RWPE1 (cell line): ENCODE results near the gene RXYLT1.

ENCODE experiments used
- CTCF ChIA-PET: fragments of 350-600 bp; sonication (Branson Sonifier 250); formaldehyde crosslinking; extraction: SDS; loops from one replicate; lab custom pipeline; 2021; lab: Yijun Ruan, JAX
- POLR2A ChIA-PET: fragments of 400-600 bp; formaldehyde crosslinking; extraction: SDS; loops from one replicate; lab custom pipeline; 2020; ENCODE audit warnings: antibody characterized with exemption; ENCODE audit not compliant: low non-redundant PET; lab: Yijun Ruan, JAX
- DNase-seq: peaks from one replicate; pipeline ENCODE4 v3.0.0; 2012; ENCODE audit warnings: low spot score
- H3K27ac ChIP-seq: fragments of 450-650 bp; 2 replicates; pipeline ENCODE4 v1.5.1; 2017
- TF ChIP-seq, protein P1 (sequence below): fragments of 450-650 bp; conservative IDR thresholded peaks from 2 replicates; pipeline ENCODE4 v1.5.1; 2017; ENCODE audit warnings: low read depth, mild to moderate bottlenecking

Gene RXYLT1

DNA sequence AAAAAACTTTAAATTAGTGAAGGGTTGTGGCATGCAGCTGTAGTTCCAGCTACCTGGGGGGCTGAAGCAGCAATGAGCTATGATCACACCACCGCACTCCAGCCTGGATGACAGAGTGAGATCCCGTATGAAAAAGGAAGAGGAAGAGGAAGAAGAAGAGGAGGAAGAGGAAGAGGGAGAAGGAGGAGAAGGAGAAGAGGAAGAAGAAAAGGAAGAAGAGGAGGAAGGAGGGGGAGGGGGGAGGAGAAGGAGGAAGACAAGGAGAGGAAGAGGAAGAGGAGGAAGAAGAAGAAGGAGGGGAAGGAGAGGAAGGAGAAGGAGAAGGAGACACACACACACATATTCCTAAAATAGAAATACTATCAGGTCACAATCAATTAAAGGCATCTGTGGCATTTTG lies 32.0 kb downstream of the RXYLT1 start:
- H3K27ac ChIP-seq: no peak overlapping the region
- TF ChIP-seq, protein P1, sequence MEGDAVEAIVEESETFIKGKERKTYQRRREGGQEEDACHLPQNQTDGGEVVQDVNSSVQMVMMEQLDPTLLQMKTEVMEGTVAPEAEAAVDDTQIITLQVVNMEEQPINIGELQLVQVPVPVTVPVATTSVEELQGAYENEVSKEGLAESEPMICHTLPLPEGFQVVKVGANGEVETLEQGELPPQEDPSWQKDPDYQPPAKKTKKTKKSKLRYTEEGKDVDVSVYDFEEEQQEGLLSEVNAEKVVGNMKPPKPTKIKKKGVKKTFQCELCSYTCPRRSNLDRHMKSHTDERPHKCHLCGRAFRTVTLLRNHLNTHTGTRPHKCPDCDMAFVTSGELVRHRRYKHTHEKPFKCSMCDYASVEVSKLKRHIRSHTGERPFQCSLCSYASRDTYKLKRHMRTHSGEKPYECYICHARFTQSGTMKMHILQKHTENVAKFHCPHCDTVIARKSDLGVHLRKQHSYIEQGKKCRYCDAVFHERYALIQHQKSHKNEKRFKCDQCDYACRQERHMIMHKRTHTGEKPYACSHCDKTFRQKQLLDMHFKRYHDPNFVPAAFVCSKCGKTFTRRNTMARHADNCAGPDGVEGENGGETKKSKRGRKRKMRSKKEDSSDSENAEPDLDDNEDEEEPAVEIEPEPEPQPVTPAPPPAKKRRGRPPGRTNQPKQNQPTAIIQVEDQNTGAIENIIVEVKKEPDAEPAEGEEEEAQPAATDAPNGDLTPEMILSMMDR: no peak
- no peak for DNase-seq
- POLR2A ChIA-PET: no interaction called here
- CTCF ChIA-PET: no interaction called here

DNA sequence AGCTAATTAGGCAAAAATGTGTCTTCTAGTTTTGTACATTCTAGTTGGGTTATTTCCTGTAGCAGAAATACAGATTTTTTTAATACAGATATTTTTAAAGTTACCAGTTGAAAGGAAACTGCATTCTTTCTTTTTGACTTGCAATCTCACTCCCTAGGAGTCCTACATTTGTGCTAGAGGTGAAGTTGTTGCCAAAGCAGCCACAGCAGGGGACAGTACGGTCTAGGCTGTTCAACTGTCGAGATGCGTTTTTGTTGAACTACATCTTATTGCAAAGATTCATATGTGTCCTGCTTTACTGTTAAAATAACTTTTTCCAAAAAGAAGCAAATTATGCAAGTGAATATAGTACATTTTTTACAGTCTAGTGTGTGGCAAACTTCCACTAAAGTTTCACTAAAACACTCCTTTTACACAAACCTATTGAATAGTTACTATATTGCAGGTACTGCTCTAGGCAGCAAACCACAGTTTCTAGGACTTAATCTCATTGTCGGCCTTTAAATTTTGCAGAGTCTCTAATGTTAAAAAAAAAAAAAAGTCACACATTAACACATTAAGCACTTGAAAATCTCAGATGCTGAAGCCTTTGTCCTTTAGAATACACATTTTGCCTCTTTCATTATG lies 34.5 kb downstream of the RXYLT1 start:
- ChIA-PET CTCF (no interaction called here), POLR2A (no interaction called here)
- H3K27ac ChIP-seq: no peak overlapping the region
- TF ChIP-seq, protein P1: no peak
- no peak for DNase-seq

DNA sequence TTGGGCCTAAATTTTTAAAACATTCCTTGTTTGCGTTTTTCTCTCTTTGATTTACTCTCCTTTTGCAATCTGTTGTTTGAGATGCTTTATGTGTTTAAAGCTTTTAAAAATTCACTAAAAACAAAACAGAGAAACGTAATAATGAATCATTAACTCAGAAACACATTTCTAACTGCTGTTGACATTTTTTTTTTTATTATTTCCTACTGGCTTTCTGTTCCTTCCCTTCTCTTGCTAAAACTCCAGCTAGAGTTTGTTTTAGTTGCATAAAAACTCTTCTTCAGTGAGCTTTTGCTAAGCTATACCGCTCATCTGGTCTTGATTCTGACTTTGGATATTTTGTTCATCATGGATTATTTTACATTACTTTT lies 35.8 kb downstream of the RXYLT1 start:
- ChIA-PET CTCF (interaction anchor here (0.7 kb wide), 1 partner anchor 11 kb away, joined by 3 read pairs; no protein-coding TSS in a partner anchor), POLR2A (no interaction called here)
- H3K27ac ChIP-seq: no peak overlapping the region
- DNase-seq: no peak
- TF ChIP-seq, protein P1: no peak

DNA sequence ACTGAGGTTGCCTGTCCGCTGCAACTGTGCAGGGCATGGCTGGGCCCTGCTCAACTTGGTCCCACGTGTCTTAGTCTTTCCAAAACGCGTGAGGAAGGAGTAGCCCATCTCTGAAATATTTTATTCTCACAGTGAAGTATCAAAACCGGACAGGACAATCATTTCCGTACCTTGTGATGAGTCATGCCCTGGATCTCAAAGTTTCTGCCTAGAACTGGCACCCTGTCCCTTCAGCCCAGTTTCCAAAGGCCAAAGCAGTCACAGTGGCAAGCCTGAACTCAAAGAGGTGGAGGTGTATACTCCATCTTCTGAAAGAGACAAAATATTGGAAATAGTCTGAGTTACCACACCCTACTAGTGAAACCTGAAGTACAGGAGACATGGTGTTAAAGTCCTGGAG lies 36.3 kb downstream of the RXYLT1 start:
- TF ChIP-seq, protein P1: no peak
- ChIA-PET POLR2A (no interaction called here), CTCF (no interaction called here)
- no peak overlapping the region for H3K27ac ChIP-seq
- no peak for DNase-seq

DNA sequence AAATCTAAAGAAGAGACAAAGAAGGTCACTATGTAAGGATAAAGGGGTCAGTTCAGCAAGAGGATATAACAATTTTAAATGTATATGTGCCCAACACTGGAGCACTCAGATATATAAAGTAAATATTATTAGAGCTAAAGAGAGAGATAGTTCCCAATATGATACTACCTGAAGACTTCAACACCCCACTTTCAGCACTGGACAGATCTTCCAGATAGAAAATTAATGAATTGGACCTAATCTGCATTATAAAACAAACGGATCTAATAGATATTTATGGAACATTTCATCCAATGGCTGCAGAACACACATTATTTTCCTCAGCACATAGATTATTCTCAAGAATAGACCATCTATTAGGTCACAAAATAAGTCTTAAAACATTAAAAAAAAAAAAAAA lies 40.7 kb downstream of the RXYLT1 start:
- DNase-seq: no peak
- ChIA-PET POLR2A (no interaction called here), CTCF (no interaction called here)
- TF ChIP-seq, protein P1: no peak
- H3K27ac ChIP-seq: no peak overlapping the region

DNA sequence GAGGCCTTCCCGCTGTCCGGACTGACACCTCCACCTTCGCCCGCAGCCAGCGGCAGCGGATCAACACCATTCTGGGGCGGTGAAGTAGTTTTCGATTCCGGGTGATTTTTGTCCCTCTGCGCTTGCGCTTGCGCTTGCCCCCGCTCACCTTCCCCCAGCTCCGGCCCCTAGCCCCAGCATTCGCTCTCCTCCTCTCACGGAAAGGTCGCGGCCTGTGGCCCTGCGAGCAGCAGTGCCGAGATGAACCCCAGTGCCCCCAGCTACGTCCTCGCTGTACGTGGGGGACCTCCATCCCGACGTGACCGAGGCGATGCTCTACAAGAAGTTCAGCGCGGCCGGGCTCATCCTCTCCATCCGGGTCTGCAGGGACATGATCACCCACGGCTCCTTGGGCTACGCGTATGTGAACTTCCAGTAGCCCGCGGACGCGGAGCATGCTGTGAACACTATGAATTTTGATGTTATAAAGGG lies 42.1 kb downstream of the RXYLT1 start:
- CTCF ChIA-PET: no interaction called here
- TF ChIP-seq, protein P1: no peak
- no peak for DNase-seq
- peak overlapping the region; percentile 75 for H3K27ac ChIP-seq
- POLR2A ChIA-PET: no interaction called here
